Measurements from ENCODE around the gene PLD1.

PLD1 gene

GRCh38 chr3:171813278-171813896, 3.1 kb upstream of the PLD1 start:
- no peak for DNase-seq

DNA sequence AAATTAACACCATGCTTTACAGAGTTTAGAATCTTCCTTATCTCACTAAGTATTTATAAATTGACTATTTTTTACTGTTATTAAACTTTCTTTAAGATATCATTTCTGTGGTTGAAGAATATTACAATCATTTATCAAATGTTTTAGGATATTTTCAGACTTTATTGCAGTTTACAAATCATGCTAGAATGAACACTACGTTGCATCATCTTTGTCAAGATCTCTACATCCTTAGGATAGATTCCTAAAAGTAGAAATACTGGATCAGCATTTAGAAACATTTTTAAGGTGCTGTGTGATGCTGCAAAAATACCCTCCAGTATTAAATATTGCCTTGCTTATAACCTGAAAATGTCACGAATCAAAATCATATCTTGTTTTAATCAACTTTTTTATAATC, 2.5 kb upstream of the PLD1 start:
- DNase-seq, result no peak

DNA sequence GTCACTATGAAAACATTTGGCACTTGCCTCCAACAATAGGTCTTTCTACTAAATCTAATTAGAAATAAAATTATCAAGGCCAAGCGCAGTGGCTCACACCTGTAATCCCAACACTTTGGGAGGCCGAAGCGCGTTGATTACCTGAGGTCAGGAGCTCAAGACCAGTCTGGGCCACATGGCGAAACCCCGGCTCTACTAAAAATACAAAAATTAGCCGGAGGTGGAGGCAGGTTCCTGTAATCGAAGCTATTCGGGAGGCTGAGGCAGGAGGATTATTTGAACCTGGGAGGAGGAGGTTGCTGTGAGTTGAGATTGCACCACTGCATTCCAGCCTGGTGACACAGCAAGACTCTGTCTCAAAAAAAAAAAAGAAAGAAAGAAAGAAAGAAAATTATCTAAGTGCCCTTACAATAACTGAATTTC, 1.6 kb upstream of the PLD1 start:
- DNase-seq, result no peak

DNA sequence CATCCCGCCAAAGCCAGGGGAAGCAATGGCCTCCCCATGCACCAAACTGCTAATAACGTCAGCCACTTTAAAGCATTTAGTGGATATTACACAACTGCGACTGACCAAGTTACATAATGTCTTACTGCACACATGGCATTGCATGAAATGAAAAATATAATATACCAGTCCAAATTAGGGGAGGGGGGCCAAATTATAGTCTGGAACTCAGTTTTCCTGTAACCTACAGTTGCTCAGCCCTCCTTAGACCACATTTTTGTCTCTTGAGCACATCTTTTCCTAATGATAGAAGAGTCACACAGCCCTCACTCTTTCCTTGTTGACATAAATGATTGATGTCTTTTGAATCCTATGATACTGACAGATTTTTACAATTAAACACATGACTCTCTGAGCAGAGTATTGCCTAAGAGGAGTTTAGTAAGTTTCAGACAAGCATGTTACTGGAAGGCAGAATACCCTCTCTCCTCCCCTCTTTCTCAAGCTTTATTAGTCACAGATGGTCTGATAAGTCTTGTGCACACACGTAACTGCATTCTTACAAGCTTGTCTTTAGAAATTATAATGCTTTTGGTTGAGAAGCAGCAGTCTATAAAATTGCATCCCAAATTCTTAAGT, 1.1 kb upstream of the PLD1 start:
- peak; percentile 95 for DNase-seq

DNA sequence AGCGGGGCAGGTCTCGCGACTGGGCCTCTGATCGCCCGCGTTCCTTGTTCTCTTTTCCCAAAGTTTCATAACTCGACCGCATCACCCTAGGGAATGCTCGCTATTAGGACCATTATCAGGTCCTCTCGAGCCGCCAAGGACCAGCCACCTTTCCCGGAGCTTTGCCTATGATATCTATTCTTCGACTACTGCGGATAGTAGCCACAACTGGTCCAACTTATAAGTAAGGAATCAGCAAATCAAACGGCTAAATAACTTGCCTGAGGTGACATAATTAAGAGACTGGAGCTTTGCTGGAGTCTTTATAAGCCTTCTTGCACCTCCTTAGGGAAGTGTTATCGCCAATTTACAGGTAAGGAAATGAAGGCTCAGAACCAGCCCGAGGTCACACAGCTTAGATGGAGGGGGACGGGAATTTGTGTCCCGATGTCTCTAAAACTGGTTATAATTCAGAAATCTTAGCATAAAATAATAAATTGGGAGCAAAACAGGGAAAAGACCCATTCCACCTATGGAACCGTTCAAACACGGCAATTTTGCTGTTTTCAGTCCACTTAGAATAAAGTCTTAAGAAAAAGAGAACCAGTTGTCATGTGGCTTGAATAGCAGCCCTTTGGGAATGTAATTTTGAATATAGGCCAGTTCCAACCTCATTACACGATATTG, 479 bp upstream of the PLD1 start:
- no peak for DNase-seq

DNA sequence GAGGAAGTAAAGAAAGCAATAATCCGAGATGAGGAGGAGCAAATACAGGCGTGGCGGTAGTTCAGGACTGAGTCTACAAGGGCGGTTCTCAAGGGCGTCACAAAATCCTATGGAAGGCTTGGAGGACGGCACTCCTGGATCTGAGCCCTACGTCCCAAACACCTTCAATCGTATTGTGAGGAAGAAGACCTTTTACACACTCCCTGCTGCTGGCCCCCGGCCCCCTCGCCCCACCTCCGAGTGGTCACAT, 747 bp downstream of the PLD1 start:
- DNase-seq, result no peak

DNA sequence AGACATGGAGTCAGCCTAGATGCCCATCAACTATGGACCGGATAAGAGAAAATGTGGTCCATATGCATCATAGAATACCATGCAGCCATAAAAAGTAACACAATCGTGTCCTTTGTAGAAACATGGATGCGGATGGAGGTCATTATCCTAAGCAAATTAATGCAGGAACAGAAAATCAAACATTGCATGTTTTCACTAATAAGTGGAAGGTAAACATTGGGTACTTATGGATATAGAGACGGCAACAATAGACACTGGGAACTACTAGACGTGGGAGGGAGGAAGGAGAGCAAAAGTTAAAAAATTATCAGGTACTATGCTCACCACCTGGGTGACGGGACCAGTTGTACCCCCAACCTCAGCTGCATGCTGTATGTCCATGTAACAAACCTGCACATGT, 2.5 kb downstream of the PLD1 start:
- no peak for DNase-seq

DNA sequence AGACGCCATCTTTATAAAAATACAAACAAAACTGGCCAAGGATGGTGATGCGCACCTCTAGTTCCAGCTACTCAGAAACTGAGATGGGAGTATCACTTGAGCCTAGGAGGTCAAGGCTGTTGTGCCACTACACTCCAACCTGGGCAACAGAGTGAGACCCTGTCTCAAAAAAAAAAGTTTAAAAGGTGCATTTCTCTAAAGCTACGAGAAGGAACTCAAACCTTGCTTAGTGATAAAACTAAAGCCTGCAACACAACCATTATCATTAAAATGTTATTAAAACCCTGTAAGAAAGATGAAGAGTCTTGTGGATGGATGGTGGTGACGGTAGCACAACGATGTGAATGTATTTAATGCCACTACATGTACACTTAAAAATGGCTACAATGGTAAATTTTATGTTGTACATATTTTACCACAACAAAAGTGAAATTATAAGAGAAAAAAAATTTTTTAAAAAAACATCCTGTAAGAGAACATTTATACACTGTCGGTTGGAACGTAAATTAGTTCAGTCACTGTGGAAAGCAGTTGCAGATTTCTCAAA, 3.1 kb downstream of the PLD1 start:
- DNase-seq, result no peak

DNA sequence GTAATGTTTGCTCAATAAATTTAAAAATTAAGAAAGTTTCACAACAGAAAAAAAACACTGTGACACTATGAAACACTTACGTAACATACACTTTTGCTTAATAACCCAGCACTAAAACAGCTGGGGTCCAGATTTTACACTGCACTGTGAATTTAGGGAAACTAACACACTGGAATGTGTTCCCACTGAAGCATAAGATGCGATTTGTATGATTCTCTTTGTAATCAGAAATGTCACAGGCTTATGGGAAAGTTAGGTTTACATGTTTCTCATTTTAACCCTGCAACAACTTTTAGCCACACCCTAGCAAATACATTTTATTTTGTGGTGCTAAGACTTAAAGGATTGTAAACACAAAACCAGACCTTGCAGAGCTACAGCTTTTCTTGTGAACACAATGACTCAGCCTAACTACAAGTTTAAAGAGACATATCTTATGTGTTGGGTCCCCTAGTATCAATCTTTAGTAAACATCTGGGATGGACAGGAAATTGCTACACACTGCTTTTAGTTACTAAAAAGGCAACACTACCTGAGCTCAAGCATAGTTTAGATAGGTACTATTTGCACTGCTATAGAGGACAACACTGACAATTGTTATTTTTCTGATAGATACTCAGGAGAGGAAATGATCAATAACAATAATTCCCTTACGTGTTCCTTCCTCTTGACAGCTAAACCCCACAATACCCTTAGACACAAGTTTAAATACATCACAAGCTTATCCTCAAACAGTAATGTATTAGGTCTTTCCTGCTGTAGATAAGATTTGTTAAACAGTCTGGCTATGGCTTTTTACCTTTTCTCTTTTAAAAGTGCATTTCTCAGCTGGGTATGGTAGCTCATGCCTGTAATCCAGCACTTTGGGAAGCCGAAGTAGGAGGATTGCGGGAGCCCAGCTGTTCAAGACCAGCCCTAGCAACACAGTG, 3.8 kb downstream of the PLD1 start:
- DNase-seq, result peak; percentile 72

GRCh38 chr3:171805687-171806086, 4.6 kb downstream of the PLD1 start:
- no peak for DNase-seq

- no peak for DNase-seq
Measured at GRCh38 chr3:171804618-171805389, 5.5 kb downstream of the PLD1 start.

DNA sequence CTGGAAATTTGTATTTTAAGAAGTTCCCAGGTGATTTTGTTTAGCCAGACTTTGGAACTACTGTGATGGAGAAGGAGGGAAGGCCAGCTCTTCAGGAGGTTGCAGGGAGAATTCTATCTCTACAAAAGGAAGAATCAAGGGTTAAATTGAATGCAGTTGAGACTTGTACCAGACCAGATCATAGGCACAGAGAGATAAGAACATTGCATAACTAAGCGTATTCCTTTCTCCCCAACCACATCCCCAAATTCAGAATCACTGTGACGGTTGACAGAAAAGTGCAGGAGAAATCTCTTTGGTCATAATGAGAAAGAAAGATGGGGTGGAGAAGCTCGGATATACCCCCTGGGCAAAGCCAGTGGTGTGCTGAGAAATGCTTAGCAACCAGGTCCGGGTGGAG, 7.2 kb downstream of the PLD1 start:
- no peak for DNase-seq

- DNase-seq, result no peak
Measured at GRCh38 chr3:171802590-171802956, 7.7 kb downstream of the PLD1 start.

DNA sequence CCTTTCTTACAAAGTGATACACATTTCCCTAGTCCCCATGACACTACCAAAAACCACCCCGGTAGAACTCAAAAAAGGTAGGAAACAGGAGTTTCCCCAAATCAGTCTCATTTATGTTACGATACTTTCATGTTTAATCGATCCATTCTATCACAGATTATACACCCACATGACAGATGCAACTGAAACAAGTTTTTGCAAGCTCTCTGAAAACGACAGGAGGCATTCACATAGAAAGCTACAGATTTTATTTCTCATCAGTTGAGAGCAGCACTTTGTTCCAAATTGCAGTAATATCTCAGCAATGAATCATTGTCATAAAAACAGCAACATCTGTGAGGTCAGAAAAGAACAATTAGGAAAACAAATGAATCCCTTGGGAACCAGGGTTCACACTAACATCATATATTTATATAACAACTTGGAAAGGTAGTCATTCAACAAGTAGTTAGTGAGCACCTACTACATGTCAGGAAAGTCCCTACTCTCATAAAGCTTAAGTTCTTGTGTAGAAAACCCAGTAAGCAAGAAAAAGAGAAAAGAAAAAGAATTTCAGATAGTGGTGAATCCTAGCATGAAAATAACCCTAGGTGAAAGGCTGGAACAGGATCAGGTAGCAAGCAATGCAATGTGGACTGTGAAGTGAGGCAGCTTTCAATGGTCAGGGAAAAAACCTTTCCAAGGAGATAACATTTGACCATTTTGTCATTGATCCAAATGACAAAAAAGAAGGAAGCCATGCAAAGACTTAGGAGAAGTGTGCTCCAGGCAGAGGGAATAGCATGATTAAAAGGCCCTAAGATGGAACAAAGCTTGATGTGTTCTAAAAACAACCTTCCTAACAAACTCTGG, 8.3 kb downstream of the PLD1 start:
- no peak for DNase-seq

DNA sequence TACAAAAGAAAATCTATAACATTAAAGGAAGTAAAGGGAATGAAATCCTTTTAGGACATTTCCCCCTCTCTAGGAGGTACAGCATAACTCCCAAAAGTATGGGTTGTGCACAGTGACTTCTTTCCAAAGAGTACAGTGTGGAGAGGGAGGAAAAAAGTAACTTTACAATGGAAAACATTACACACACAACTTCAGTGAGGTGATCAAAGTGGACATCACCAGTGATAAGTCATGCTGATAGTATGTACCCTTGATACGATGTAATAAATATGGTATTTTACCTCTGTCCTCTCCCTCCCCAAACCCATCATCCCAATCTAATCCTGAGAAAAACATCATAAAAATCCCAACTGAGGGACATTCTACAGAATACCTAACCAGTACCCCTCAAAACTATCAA, 10.8 kb downstream of the PLD1 start:
- no peak for DNase-seq

- no peak for DNase-seq
Measured at GRCh38 chr3:171797873-171798272, 12.4 kb downstream of the PLD1 start.

DNA sequence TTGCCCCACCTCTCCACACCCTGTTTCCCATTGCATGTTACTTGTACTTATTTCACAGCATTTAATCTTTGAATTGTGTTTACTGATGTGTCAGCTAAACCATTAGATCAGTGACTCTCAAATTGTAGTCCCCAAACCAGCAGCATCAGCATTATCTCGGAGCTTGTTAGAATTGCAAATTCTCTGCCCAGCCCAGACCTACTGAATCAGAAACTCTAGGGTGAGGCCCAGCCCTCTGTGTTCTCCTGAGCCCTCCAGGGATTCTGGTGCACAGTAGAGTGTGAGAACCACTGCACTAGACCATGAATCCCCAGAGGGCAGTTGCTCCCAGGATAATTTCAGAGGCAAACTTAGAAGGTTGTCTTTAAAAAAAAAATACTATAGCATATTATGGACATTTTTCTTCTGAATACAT, 13.0 kb downstream of the PLD1 start:
- DNase-seq, result no peak

GRCh38 chr3:171796625-171797264, 13.5 kb downstream of the PLD1 start:
- no peak for DNase-seq

- DNase-seq, result no peak
Measured at GRCh38 chr3:171792531-171792930, 17.8 kb downstream of the PLD1 start.

GRCh38 chr3:171791692-171792076, 18.6 kb downstream of the PLD1 start:
- DNase-seq, result no peak

All from suppressor macrophage treated with lipopolysaccharide for 4 hours (primary cell).